ENCODE measurements around the gene HSPH1.

- TF ChIP-seq CTCF (optimal IDR thresholded peaks at IDR 0.05 in 1 of 3, IDR thresholded peaks at IDR 0.05 in 1 of 3, conservative IDR thresholded peaks at IDR 0.05 in 1 of 3; ENCODE audit: extremely low read depth in 1 of 3, insufficient read depth in 2 of 3, low read length in 3 of 3) (no peak), EZH2 (IDR thresholded peaks at IDR 0.05; ENCODE audit: low read length) (no peak)
Observed at GRCh38 chr13:31088826-31089420, 72.8 kb downstream of the HSPH1 start.
